IMR-90 (cell line): Measurements from ENCODE around the gene TSEN34. TPM values are rescaled to one million over a fixed set of nuclear protein-coding genes. Genes with fewer than 3 reads are reported as not detected.
"Not testable (repeated sequence)": the region's sequence is repeated elsewhere in the genome, so short reads cannot be mapped to it uniquely, and the experiment has no call there.

ENCODE experiments used
- ATAC-seq: fragments of 200-7000 bp; cut with Tn5 transposase; 2 replicates; pipeline ENCODE4 v1.9.1; 2020; ENCODE audit warnings: low read depth, mild to moderate bottlenecking, moderate library complexity
- BruUV-seq: library from RNA; stranded (reverse); fragments of 400-500 nt; replicated peaks from 2 replicates; lab custom pipeline; 2021; lab: Mats Ljungman, UMichigan
- CTCF ChIA-PET: fragments of 300-600 bp; formaldehyde crosslinking; extraction: SDS; loops from one replicate; lab custom pipeline; 2021; ENCODE audit warnings: antibody characterized with exemption; lab: Yijun Ruan, JAX
- POLR2A ChIA-PET: fragments of 300-600 bp; sonication (Branson Sonifier 250); formaldehyde crosslinking; loops from one replicate; lab custom pipeline; 2022; ENCODE audit warnings: antibody characterized with exemption; ENCODE audit not compliant: unreplicated experiment; lab: Charles Lee
- DNase-seq: peaks from one replicate; pipeline ENCODE4 v3.0.0; 2013
- H2AFZ ChIP-seq: replicated peaks from 2 replicates; pipeline ENCODE3; 2013; ENCODE audit warnings: low read length, mild to moderate bottlenecking; ENCODE audit not compliant: poor library complexity
- H2AK5ac ChIP-seq: 2 replicates; pipeline ENCODE4 v1.6.1; 2013; ENCODE audit warnings: low read depth, low read length, inconsistent platforms
- H2AK9ac ChIP-seq: replicated peaks from 2 replicates; pipeline ENCODE3; 2013; ENCODE audit warnings: mild to moderate bottlenecking, low read depth, low read length, moderate library complexity; ENCODE audit not compliant: poor library complexity
- H2BK120ac ChIP-seq: 2 replicates; pipeline ENCODE4 v1.6.1; 2013; ENCODE audit warnings: low read depth, low read length, inconsistent platforms
- H2BK15ac ChIP-seq: 3 replicates; pipeline ENCODE4 v1.6.1; 2013; ENCODE audit warnings: low read depth, low read length, inconsistent platforms
- H2BK20ac ChIP-seq: 2 replicates; pipeline ENCODE4 v1.6.1; 2013; ENCODE audit warnings: low read depth, mild to moderate bottlenecking, inconsistent platforms, low read length, moderate library complexity
- H2BK5ac ChIP-seq: 2 replicates; pipeline ENCODE4 v1.6.1; 2013; ENCODE audit warnings: mild to moderate bottlenecking, low read depth, low read length, inconsistent platforms; ENCODE audit not compliant: poor library complexity, severe bottlenecking
- H3K14ac ChIP-seq: replicated peaks from 2 replicates; pipeline ENCODE4 v1.6.1; 2013; ENCODE audit warnings: low read depth, low read length, inconsistent platforms
- H3K18ac ChIP-seq: 2 replicates; pipeline ENCODE4 v1.6.1; 2013; ENCODE audit warnings: low read depth, low read length, control low read depth
- H3K23ac ChIP-seq: 2 replicates; pipeline ENCODE4 v1.6.1; 2013; ENCODE audit warnings: low read depth, low read length, inconsistent platforms
- H3K27ac ChIP-seq: 2 replicates; pipeline ENCODE4 v1.5.1; 2013; ENCODE audit warnings: mild to moderate bottlenecking, control low read depth, low read length; ENCODE audit not compliant: insufficient read depth
- H3K27me3 ChIP-seq: 2 replicates; pipeline ENCODE4 v1.6.1; 2013; ENCODE audit warnings: low read length; ENCODE audit not compliant: control insufficient read depth, insufficient read depth
- H3K36me3 ChIP-seq: 2 replicates; pipeline ENCODE4 v1.6.1; 2013; ENCODE audit warnings: low read length, mixed read lengths; ENCODE audit not compliant: control insufficient read depth, insufficient read depth
- H3K4ac ChIP-seq: 2 replicates; pipeline ENCODE4 v1.6.1; 2013; ENCODE audit warnings: low read depth, low read length, inconsistent platforms
- H3K4me1 ChIP-seq: 2 replicates; pipeline ENCODE4 v1.6.1; 2013; ENCODE audit warnings: low read length, mixed read lengths; ENCODE audit not compliant: control insufficient read depth, insufficient read depth
- H3K4me2 ChIP-seq: 2 replicates; pipeline ENCODE4 v1.6.1; 2013; ENCODE audit warnings: low read depth, mild to moderate bottlenecking, control low read depth, low read length, moderate library complexity
- H3K4me3 ChIP-seq: 2 replicates; pipeline ENCODE4 v1.5.1; 2013; ENCODE audit warnings: low read depth, mild to moderate bottlenecking, control low read depth, low read length, moderate library complexity; ENCODE audit not compliant: insufficient read depth
- H3K56ac ChIP-seq: 2 replicates; pipeline ENCODE4 v1.6.1; 2013; ENCODE audit warnings: low read length, inconsistent platforms; ENCODE audit not compliant: insufficient read depth; ENCODE audit errors: extremely low read depth
- H3K79me1 ChIP-seq, 2 experiments: 2 replicates each; pipeline ENCODE4 v1.6.1; 2013; ENCODE audit warnings: low read length in 2 of 2, inconsistent platforms in 1 of 2, low read depth in 1 of 2
- H3K9ac ChIP-seq: 2 replicates; pipeline ENCODE4 v1.6.1; 2013; ENCODE audit warnings: low read depth, low read length, control low read depth
- H3K9me1 ChIP-seq: 2 replicates; pipeline ENCODE4 v1.6.1; 2013; ENCODE audit warnings: low read length, inconsistent platforms; ENCODE audit not compliant: insufficient read depth
- H3K9me3 ChIP-seq: 2 replicates; pipeline ENCODE4 v1.6.1; 2013; ENCODE audit warnings: low read length; ENCODE audit not compliant: control insufficient read depth, insufficient read depth
- H4K20me1 ChIP-seq: 2 replicates; pipeline ENCODE4 v1.6.1; 2013; ENCODE audit warnings: low read length, inconsistent platforms; ENCODE audit not compliant: insufficient read depth
- H4K5ac ChIP-seq: 2 replicates; pipeline ENCODE4 v1.6.1; 2013; ENCODE audit warnings: mild to moderate bottlenecking, low read depth, low read length, control low read depth
- H4K8ac ChIP-seq, 2 experiments: 2 replicates each; pipeline ENCODE4 v1.6.1; 2013; ENCODE audit warnings: low read depth in 2 of 2, low read length in 2 of 2, control low read depth in 1 of 2, inconsistent platforms in 1 of 2
- H4K91ac ChIP-seq: 2 replicates; pipeline ENCODE4 v1.6.1; 2013; ENCODE audit warnings: low read depth, low read length, inconsistent platforms; ENCODE audit not compliant: insufficient read depth
- WGBS, 2 experiments: methylation state at CpG; one replicate each; pipeline versions ENCODE4 v1.1.5 to v1.1.7; 2013; ENCODE audit warnings: missing lambda C conversion rate in 2 of 2; ENCODE audit not compliant: insufficient read length in 1 of 2; ENCODE audit errors: extremely low coverage in 2 of 2; 5-methylcytosine and 5-hydroxymethylcytosine counted together
- dilution Hi-C: fragments of 300-500 bp; cut with HindIII; formaldehyde crosslinking; loops from one replicate; pipeline ENCODE4 v1.14.3; 2018; ENCODE audit warnings: low sequenced_read_pairs; ENCODE audit not compliant: unreplicated experiment
- in situ Hi-C: fragments of 300-500 bp; cut with MboI; formaldehyde crosslinking; loops from 3 replicates; pipeline ENCODE4 v1.14.3; 2019; ENCODE audit warnings: low sequenced_read_pairs, inconsistent platforms, mixed read lengths
- intact Hi-C: fragments of 100-400 bp; cut with micrococcal nuclease; formaldehyde crosslinking; loops from 2 replicates; pipeline ENCODE4 v1.10.0; 2022
- polyA plus RNA-seq, 3 experiments: library from polyadenylated mRNA; depleted of rRNA; stranded (reverse); fragments of >200 nt; gene quantifications; 2 replicates each; pipeline ENCODE4 v1.2.3, GENCODE V29; 2012; ENCODE audit warnings: low replicate concordance in 1 of 3
- total RNA-seq: library from RNA; depleted of rRNA; stranded (reverse); fragments of >200 nt; gene quantifications from 2 replicates; pipeline ENCODE4 v1.2.3, GENCODE V29; 2012

Gene TSEN34
- total and polyA plus RNA-seq, 2 of the 4 experiments (the other 2 are of a cell fraction), result 32.1 to 69.4 TPM

DNA sequence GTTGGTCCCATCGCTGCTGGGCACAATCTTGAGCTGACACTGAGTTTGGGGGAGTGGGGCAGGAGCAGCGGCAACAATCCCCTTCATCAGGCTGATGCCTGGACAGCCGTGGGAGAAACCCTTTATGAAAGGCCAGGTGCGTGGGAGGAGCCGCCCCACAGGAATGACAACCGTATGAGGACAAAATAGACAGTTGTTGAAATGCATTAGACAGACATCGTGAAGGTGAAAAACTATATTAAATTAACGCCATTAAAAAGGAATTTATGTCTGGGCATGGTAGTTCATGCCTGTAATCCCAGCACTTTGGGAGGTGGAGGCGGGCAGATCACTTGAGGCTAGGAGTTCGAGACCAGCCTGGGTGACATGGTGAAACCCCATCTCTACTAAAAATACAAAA is 33.5 kb downstream of the TSEN34 start:
- H3K4me3 ChIP-seq, H4K91ac ChIP-seq, H3K27me3 ChIP-seq, DNase-seq, H3K4me1 ChIP-seq, H3K9me1 ChIP-seq, H4K20me1 ChIP-seq, H3K27ac ChIP-seq, dilution Hi-C loops, H2BK15ac ChIP-seq, H3K14ac ChIP-seq, H2BK20ac ChIP-seq, H3K79me1 ChIP-seq, ATAC-seq, H2BK5ac ChIP-seq, H3K9me3 ChIP-seq, H3K56ac ChIP-seq, H4K5ac ChIP-seq, H2AK5ac ChIP-seq, H2AK9ac ChIP-seq, H3K18ac ChIP-seq, H3K23ac ChIP-seq, H3K4ac ChIP-seq, intact Hi-C loops, in situ Hi-C loops, H3K9ac ChIP-seq, H2AFZ ChIP-seq, H4K8ac ChIP-seq, H3K4me2 ChIP-seq, H2BK120ac ChIP-seq, H3K36me3 ChIP-seq, CTCF ChIA-PET, BruUV-seq: not testable (repeated sequence)
- POLR2A ChIA-PET, result interaction anchor here (0.7 kb wide), 1 partner anchor 21 kb away, joined by 4 read pairs; no protein-coding TSS in a partner anchor
- WGBS, 2 experiments, result 84% methylated on average over 4 of the region's 10 CpGs; no CpG with 5 or more reads in 1 of the 2 experiments
